C4-2B (cell line): ENCODE results near the gene MSI2.

Experiments used
- H3K27ac ChIP-seq: fragments of 450-650 bp; 2 replicates; pipeline ENCODE4 v1.5.1; 2017
- CTCF ChIP-seq: fragments of 450-650 bp; conservative IDR thresholded peaks from 2 replicates; pipeline ENCODE4 v1.5.1; 2017; ENCODE audit warnings: mild to moderate bottlenecking
- ZFX ChIP-seq: fragments of 450-650 bp; IDR thresholded peaks from 2 replicates; pipeline ENCODE4 v1.6.1; 2017

MSI2 gene

GRCh38 chr17:57255776-57256681 lies at the start of gene MSI2:
MSI2 (plus strand) TSS chr17:57256523; CDS start chr17:57256743, 220 bp downstream.
- H3K27ac ChIP-seq, result peak within 1 kb of the TSS; percentile 79
- no peak; the same call in 1 of the 2 replicates for TF ChIP-seq CTCF

- TF ChIP-seq CTCF (no peak), ZFX (no peak)
- no peak overlapping the region for H3K27ac ChIP-seq
These were observed 49.4 kb upstream of the MSI2 start for GRCh38 chr17:57206928-57207327.

GRCh38 chr17:57207396-57207795 lies 48.9 kb upstream of the MSI2 start:
- TF ChIP-seq CTCF (no peak), ZFX (no peak)

GRCh38 chr17:57210224-57210553 lies 46.1 kb upstream of the MSI2 start:
- TF ChIP-seq CTCF, result no peak
- no peak for TF ChIP-seq ZFX
- no peak overlapping the region for H3K27ac ChIP-seq

More at GRCh38 chr17:57207396-57207795, 48.9 kb upstream of the MSI2 start:
- no peak overlapping the region for H3K27ac ChIP-seq

GRCh38 chr17:57210972-57211411 lies 45.3 kb upstream of the MSI2 start:
- TF ChIP-seq CTCF, result no peak
- no peak for TF ChIP-seq ZFX
- no peak overlapping the region for H3K27ac ChIP-seq

GRCh38 chr17:57211543-57211942 lies 44.8 kb upstream of the MSI2 start:
- TF ChIP-seq ZFX, result no peak
- no peak for TF ChIP-seq CTCF
- H3K27ac ChIP-seq, result no peak overlapping the region

GRCh38 chr17:57213180-57213825 lies 43.0 kb upstream of the MSI2 start:
- no peak for TF ChIP-seq ZFX
- no peak for TF ChIP-seq CTCF

More at GRCh38 chr17:57213180-57213825, 43.0 kb upstream of the MSI2 start:
- H3K27ac ChIP-seq, result peak overlapping the region; percentile 10
